AG04449 (cell line): ENCODE measurements around the gene MOCS1.

Experiments
- CTCF ChIA-PET: fragments of 350-600 bp; formaldehyde crosslinking; extraction: SDS; loops from one replicate; lab custom pipeline; 2021; ENCODE audit warnings: antibody characterized with exemption; lab: Yijun Ruan, JAX
- POLR2A ChIA-PET: fragments of 400-600, 350-600 bp; formaldehyde crosslinking; extraction: SDS; loops from one replicate; lab custom pipeline; 2020; ENCODE audit warnings: antibody characterized with exemption, inconsistent platforms; lab: Yijun Ruan, JAX
- DNase-seq: peaks from one replicate; pipeline ENCODE4 v3.0.0-alpha.2; 2010; ENCODE audit warnings: low read depth, low spot score
- H3K4me3 ChIP-seq: 2 replicates; pipeline ENCODE4 v1.5.1; 2011; ENCODE audit warnings: low read depth, mild to moderate bottlenecking, control low read depth, low read length
- TF ChIP-seq, protein P1 (sequence below): IDR thresholded peaks from one replicate; pipeline ENCODE4 v1.5.1; 2011; ENCODE audit warnings: mild to moderate bottlenecking, moderate library complexity, low read length, control low read depth, inconsistent platforms; ENCODE audit not compliant: insufficient read depth; ENCODE audit errors: missing control alignments

Gene MOCS1

DNA sequence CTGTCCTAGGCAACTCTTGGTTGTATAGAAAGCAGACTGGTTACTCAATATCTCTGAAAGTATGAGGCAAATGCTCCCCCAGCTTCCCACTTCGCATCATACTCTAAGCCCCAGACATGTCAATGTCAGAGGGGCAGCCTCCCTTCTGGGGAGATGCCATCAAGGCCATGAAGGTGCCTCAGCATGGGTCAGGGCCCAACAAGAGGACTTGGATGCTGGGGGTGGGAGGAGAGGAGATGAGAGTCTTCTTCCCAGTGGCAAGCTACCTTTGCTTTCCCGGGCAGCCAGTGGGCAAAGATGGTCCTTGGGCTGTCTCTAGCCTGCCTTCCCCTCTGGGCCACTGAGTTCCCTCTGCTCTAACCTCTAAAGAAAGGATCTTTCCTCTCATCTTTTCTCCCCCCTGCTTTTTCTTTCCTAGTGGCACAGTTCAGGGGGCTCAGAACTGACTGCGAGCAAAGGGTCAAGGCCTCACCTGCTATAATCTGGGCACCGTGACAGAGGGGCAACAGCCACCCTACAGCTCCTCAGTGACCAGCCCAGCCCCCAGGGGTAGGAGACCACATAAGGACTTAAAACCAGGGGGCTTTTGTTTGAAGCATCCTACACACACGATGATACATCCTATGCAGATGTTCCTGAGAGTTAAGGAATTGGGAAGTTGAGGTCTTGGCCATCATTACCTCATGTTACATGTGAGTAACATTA, 26.2 kb downstream of the MOCS1 start:
- no peak for DNase-seq
- ChIA-PET POLR2A (no interaction called here), CTCF (no interaction called here)
- TF ChIP-seq, protein P1, sequence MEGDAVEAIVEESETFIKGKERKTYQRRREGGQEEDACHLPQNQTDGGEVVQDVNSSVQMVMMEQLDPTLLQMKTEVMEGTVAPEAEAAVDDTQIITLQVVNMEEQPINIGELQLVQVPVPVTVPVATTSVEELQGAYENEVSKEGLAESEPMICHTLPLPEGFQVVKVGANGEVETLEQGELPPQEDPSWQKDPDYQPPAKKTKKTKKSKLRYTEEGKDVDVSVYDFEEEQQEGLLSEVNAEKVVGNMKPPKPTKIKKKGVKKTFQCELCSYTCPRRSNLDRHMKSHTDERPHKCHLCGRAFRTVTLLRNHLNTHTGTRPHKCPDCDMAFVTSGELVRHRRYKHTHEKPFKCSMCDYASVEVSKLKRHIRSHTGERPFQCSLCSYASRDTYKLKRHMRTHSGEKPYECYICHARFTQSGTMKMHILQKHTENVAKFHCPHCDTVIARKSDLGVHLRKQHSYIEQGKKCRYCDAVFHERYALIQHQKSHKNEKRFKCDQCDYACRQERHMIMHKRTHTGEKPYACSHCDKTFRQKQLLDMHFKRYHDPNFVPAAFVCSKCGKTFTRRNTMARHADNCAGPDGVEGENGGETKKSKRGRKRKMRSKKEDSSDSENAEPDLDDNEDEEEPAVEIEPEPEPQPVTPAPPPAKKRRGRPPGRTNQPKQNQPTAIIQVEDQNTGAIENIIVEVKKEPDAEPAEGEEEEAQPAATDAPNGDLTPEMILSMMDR, result no peak
- no peak overlapping the region for H3K4me3 ChIP-seq

- TF ChIP-seq, protein P1, result no peak
- DNase-seq, result no peak
- POLR2A ChIA-PET, result no interaction called here
- H3K4me3 ChIP-seq, result no peak overlapping the region
- CTCF ChIA-PET, result no interaction called here
Measured at GRCh38 chr6:39906318-39906761, 27.9 kb downstream of the MOCS1 start.

DNA sequence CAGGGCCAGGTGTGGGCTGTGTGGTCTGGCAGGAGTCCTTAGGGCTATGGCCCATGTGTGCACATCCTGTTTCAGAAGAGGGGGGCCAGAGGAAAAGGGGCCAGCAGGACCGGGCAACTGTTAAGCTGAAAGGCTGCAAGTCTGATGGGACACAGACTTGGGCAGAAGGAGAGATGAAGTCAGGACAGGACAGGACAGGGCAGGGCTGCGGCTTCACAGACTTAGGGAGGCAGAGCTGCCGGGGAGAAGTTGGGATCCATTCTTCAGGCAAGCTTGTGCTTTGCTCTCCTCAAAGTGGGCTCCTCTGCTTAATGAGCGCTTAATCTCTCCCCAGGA, 28.7 kb downstream of the MOCS1 start:
- ChIA-PET CTCF (no interaction called here), POLR2A (interaction anchor here (0.7 kb wide), 1 partner anchor 18 kb away, joined by 3 read pairs; no protein-coding TSS in a partner anchor)
- TF ChIP-seq, protein P1, result no peak
- no peak overlapping the region for H3K4me3 ChIP-seq
- no peak for DNase-seq

GRCh38 chr6:39904946-39905639, 29.2 kb downstream of the MOCS1 start:
- TF ChIP-seq, protein P1, result no peak
- H3K4me3 ChIP-seq, result no peak overlapping the region
- ChIA-PET CTCF (no interaction called here), POLR2A (interaction anchor here (0.7 kb wide), 1 partner anchor 18 kb away, joined by 3 read pairs; no protein-coding TSS in a partner anchor)
- DNase-seq, result no peak

DNA sequence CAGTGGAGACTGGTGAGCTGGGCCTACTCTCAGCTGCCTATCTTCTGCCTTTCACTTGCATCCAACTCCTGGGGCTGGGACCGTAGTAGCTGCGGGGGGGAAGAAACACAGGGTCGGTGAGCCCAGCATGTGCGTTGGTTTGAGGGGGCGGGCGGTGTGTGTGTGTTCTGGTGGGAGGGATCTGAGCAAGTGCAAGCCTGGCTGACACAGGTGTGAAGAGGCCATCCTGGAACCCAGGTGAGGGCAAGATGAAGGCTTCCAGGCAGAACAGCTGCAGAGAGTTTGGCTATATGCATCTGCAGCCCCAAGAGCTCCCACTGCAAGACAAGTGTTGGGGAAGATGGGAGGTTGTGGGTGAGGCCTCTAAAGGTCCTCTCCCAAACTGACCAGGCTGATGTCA, 30.6 kb downstream of the MOCS1 start:
- ChIA-PET CTCF (interaction anchor here (1.5 kb wide), 1 partner anchor 12 kb away, joined by 4 read pairs; no protein-coding TSS in a partner anchor), POLR2A (no interaction called here)
- DNase-seq, result no peak
- H3K4me3 ChIP-seq, result no peak overlapping the region
- TF ChIP-seq, protein P1, result no peak
